IPS DF 19.7 (cell line): ENCODE data around the gene ACBD4.

ENCODE experiments used
- DNase-seq: peaks from one replicate; pipeline ENCODE4 v3.0.0-alpha.2; 2013; ENCODE audit warnings: low read depth, low spot score

ACBD4 gene

GRCh38 chr17:45136846-45137560 is 1.5 kb downstream of the ACBD4 start:
- DNase-seq: no peak

- no peak for DNase-seq
Observed at GRCh38 chr17:45137561-45138305, 2.2 kb downstream of the ACBD4 start.

- no peak for DNase-seq
Observed at GRCh38 chr17:45138911-45139532, 3.5 kb downstream of the ACBD4 start.

GRCh38 chr17:45139533-45139920 is 4.0 kb downstream of the ACBD4 start:
- no peak for DNase-seq

GRCh38 chr17:45143094-45143670 is 7.7 kb downstream of the ACBD4 start:
- DNase-seq: no peak

- DNase-seq: no peak
Observed at GRCh38 chr17:45143767-45144198, 8.3 kb downstream of the ACBD4 start.

- no peak for DNase-seq
Observed at GRCh38 chr17:45144199-45145034, 8.9 kb downstream of the ACBD4 start.

GRCh38 chr17:45145035-45145389 is 9.5 kb downstream of the ACBD4 start:
- DNase-seq: no peak

- no peak for DNase-seq
Observed at GRCh38 chr17:45146166-45146565, 10.7 kb downstream of the ACBD4 start.

- no peak for DNase-seq
Observed at GRCh38 chr17:45146592-45146889, 11.1 kb downstream of the ACBD4 start.

GRCh38 chr17:45146890-45147580 is 11.5 kb downstream of the ACBD4 start:
- DNase-seq: no peak

- peak; percentile 93 for DNase-seq
Observed at GRCh38 chr17:45147581-45148182, 12.2 kb downstream of the ACBD4 start.

- peak; percentile 98 for DNase-seq
Observed at GRCh38 chr17:45148183-45149036, 12.9 kb downstream of the ACBD4 start, which contains the start of gene HEXIM1. Gene HEXIM1, plus strand, starts transcription at chr17:45148475. Its CDS starts 716 bp downstream, at chr17:45149191.

- no peak for DNase-seq
Observed at GRCh38 chr17:45149037-45149668, 13.7 kb downstream of the ACBD4 start.

GRCh38 chr17:45149669-45150664 is 14.5 kb downstream of the ACBD4 start:
- no peak for DNase-seq

GRCh38 chr17:45150911-45151809 is 15.7 kb downstream of the ACBD4 start:
- DNase-seq: no peak

- no peak for DNase-seq
Observed at GRCh38 chr17:45155029-45155428, 19.5 kb downstream of the ACBD4 start.
